Prostate gland (tissue), 2 donors: ENCODE data around the gene FDXACB1. TPM values are rescaled to one million over a fixed set of nuclear protein-coding genes. Genes with fewer than 3 reads are reported as not detected.

Experiments
- DNase-seq: peaks from one replicate; pipeline ENCODE4 v3.0.0-alpha.2; 2019; ENCODE audit warnings: low spot score
- H3K27ac ChIP-seq, 2 donors: fragments of 200-600 bp; sonication (generic); 2 replicates each; pipeline ENCODE4 v1.5.1; 2017 to 2019
- H3K27me3 ChIP-seq: fragments of 200-600 bp; sonication (generic); replicated peaks from 2 replicates; pipeline ENCODE4 v1.5.1; 2019; ENCODE audit not compliant: insufficient read depth
- H3K36me3 ChIP-seq, 2 donors: fragments of 200-600 bp; sonication (generic); 1 replicate in 1 of 2; 2 replicates in 1 of 2; pipeline versions ENCODE4 v1.5.1 to v1.8.1; 2017 to 2019
- H3K4me1 ChIP-seq: fragments of 200-600 bp; sonication (generic); replicated peaks from 2 replicates; pipeline ENCODE4 v1.5.1; 2019
- H3K4me3 ChIP-seq, 2 donors: fragments of 200-600 bp; sonication (generic); 2 replicates each; pipeline ENCODE4 v1.5.1; 2017 to 2019
- H3K9me3 ChIP-seq: fragments of 200-600 bp; sonication (generic); 2 replicates; pipeline ENCODE4 v1.5.1; 2017
- CTCF ChIP-seq, 4 experiments: fragments of 200-600 bp in 2 of 4; fragments of 450-650 bp in 2 of 4; sonication (generic) in 2 of 4; IDR thresholded peaks; 1 replicate in 3 of 4; 2 replicates in 1 of 4; pipeline ENCODE4 v1.5.1; 2016 to 2019; ENCODE audit warnings: antibody characterized with exemption in 4 of 4, mild to moderate bottlenecking in 2 of 4, moderate library complexity in 2 of 4
- POLR2A ChIP-seq: fragments of 450-650 bp; IDR thresholded peaks from one replicate; pipeline ENCODE4 v1.6.1; 2016; ENCODE audit warnings: antibody characterized with exemption, mild to moderate bottlenecking
- POLR2AphosphoS5 ChIP-seq: sonication (generic); formaldehyde crosslinking; IDR thresholded peaks from one replicate; pipeline ENCODE4 v1.6.1; 2017; ENCODE audit warnings: antibody characterized with exemption
- WGBS: methylation state at CpG from one replicate; pipeline ENCODE4 v1.1.5; 2018; 5-methylcytosine and 5-hydroxymethylcytosine counted together
- intact Hi-C: fragments of 100-400 bp; cut with DNase I; formaldehyde crosslinking; loops from one replicate; pipeline ENCODE4 v1.14.2; 2022
- total RNA-seq, 2 donors: library from RNA; depleted of rRNA; stranded (reverse); fragments of >200 nt; gene quantifications; one replicate each; pipeline ENCODE4 v1.1.0, GENCODE V29; 2016

The FDXACB1 gene
- total RNA-seq, 2 donors from 2014 or later = 2.7 to 7.6 TPM

GRCh38 chr11:111846636-111847035, 32.3 kb downstream of the FDXACB1 start:
- Histone ChIP-seq H3K4me3 (no peak overlapping the region), H3K4me1 (no peaks in the 10 kb centered on the region), H3K27ac (no peak overlapping the region), H3K27me3 (no peaks in the 10 kb centered on the region), H3K36me3 (no peaks in the 10 kb centered on the region), H3K9me3 (no peaks in the 10 kb centered on the region)
- intact Hi-C loops = no loop called here
- 7% methylated on average over 1 of the region's 1 CpG for WGBS
- no peak for DNase-seq
- no peak for TF ChIP-seq POLR2A

- H3K4me1 ChIP-seq = no peaks in the 10 kb centered on the region
- H3K4me3 ChIP-seq = no peak overlapping the region
- no peaks in the 10 kb centered on the region for H3K9me3 ChIP-seq
- DNase-seq = no peak
- 86% methylated on average over 2 of the region's 2 CpGs for WGBS
- no peak for TF ChIP-seq POLR2AphosphoS5
- no peak for TF ChIP-seq CTCF (IDR thresholded peaks at IDR 0.05)
- no peak for TF ChIP-seq POLR2A
- no peak overlapping the region for H3K27ac ChIP-seq
- no peaks in the 10 kb centered on the region for H3K36me3 ChIP-seq
- intact Hi-C loops = no loop called here
- no peaks in the 10 kb centered on the region for H3K27me3 ChIP-seq
Observed at GRCh38 chr11:111846063-111846462, 32.9 kb downstream of the FDXACB1 start.

GRCh38 chr11:111845276-111846028, 33.5 kb downstream of the FDXACB1 start:
- WGBS = 86% methylated on average over 7 of the region's 7 CpGs
- H3K36me3 ChIP-seq = no peaks in the 10 kb centered on the region
- H3K9me3 ChIP-seq = no peaks in the 10 kb centered on the region
- H3K4me3 ChIP-seq = no peak overlapping the region
- no peak for DNase-seq
- H3K27me3 ChIP-seq = no peaks in the 10 kb centered on the region
- H3K4me1 ChIP-seq = no peaks in the 10 kb centered on the region
- intact Hi-C loops = no loop called here
- TF ChIP-seq CTCF (IDR thresholded peaks at IDR 0.05) (no peak), POLR2AphosphoS5 (no peak), POLR2A (no peak)
- no peak overlapping the region for H3K27ac ChIP-seq

GRCh38 chr11:111843661-111844060, 35.3 kb downstream of the FDXACB1 start:
- WGBS = 90% methylated on average over 5 of the region's 5 CpGs
- H3K4me1 ChIP-seq = no peaks in the 10 kb centered on the region
- intact Hi-C loops = loop anchor here (5.0 kb wide), 2 partner anchors 76 to 256 kb away; partner anchors contain the start of gene PPP2R1B
- H3K9me3 ChIP-seq = no peaks in the 10 kb centered on the region
- no peak overlapping the region for H3K4me3 ChIP-seq
- no peak overlapping the region for H3K27ac ChIP-seq
- H3K27me3 ChIP-seq = no peaks in the 10 kb centered on the region
- no peaks in the 10 kb centered on the region for H3K36me3 ChIP-seq
- DNase-seq = no peak
- TF ChIP-seq POLR2A = no peak
- no peak for TF ChIP-seq CTCF (IDR thresholded peaks at IDR 0.05)
- TF ChIP-seq POLR2AphosphoS5 = no peak

- Histone ChIP-seq H3K9me3 (no peaks in the 10 kb centered on the region), H3K27ac (peak overlapping the region; percentile 51 to 61), H3K36me3 (no peaks in the 10 kb centered on the region), H3K27me3 (no peaks in the 10 kb centered on the region), H3K4me1 (no peaks in the 10 kb centered on the region), H3K4me3 (no peak overlapping the region)
- TF ChIP-seq POLR2A (no peak), CTCF (IDR thresholded peaks at IDR 0.05) (peak; percentile 90 to 97 (median 93)), POLR2AphosphoS5 (peak; percentile 83)
- WGBS = 21% methylated on average over 10 of the region's 10 CpGs
- DNase-seq = peak; percentile 93
- intact Hi-C loops = loop anchor here (2.0 to 5.0 kb wide), 4 partner anchors 74 to 277 kb away; partner anchors contain the start of genes PPP2R1B and SIK2
Observed at GRCh38 chr11:111841370-111842053, 37.5 kb downstream of the FDXACB1 start.
